ENCODE data around the gene SSH2. TPM values are rescaled to one million over a fixed set of nuclear protein-coding genes. Genes with fewer than 3 reads are reported as not detected.

SSH2 gene
- total RNA-seq, 1 experiment from 2014 or later, result 22.9 TPM

- Mint-ChIP-seq H3K4me1 (ENCODE audit: low read depth, unreplicated experiment) (peaks cover 24% of the 10 kb centered on the region), H3K27ac (ENCODE audit: unreplicated experiment) (peak overlapping the region; percentile 72), H3K4me3 (ENCODE audit: low read depth, unreplicated experiment) (no peak overlapping the region), H3K36me3 (ENCODE audit: insufficient read depth, unreplicated experiment) (no peaks in the 10 kb centered on the region), H3K27me3 (ENCODE audit: unreplicated experiment) (no peaks in the 10 kb centered on the region), H3K9me3 (ENCODE audit: low read depth, unreplicated experiment) (no peaks in the 10 kb centered on the region)
- intact Hi-C loops (cut with micrococcal nuclease; ENCODE audit: unreplicated experiment), result no loop called here
- DNase-seq, result peak; percentile 8
- BruUV-seq (replicated peaks), result no TSS peak
- TF ChIP-seq CTCF (IDR thresholded peaks at IDR 0.05; ENCODE audit: unreplicated experiment), result no peak
- CTCF ChIA-PET, result interaction anchor here (0.6 to 1.7 kb wide), 7 partner anchors 16 to 113 kb away, joined by 3 to 6 read pairs (median 3); no protein-coding TSS in a partner anchor
Observed at GRCh38 chr17:29664743-29665480, 265.1 kb downstream of the SSH2 start.

GRCh38 chr17:29663155-29663554, 266.9 kb downstream of the SSH2 start:
- CTCF ChIA-PET, result interaction anchor here (1.8 kb wide), 1 partner anchor 46 kb away, joined by 4 read pairs; no protein-coding TSS in a partner anchor
- Mint-ChIP-seq H3K4me3 (ENCODE audit: low read depth, unreplicated experiment) (no peak overlapping the region), H3K27ac (ENCODE audit: unreplicated experiment) (no peak overlapping the region), H3K4me1 (ENCODE audit: low read depth, unreplicated experiment) (peaks cover 24% of the 10 kb centered on the region), H3K9me3 (ENCODE audit: low read depth, unreplicated experiment) (no peaks in the 10 kb centered on the region), H3K36me3 (ENCODE audit: insufficient read depth, unreplicated experiment) (no peaks in the 10 kb centered on the region), H3K27me3 (ENCODE audit: unreplicated experiment) (no peaks in the 10 kb centered on the region)
- no peak for DNase-seq
- BruUV-seq (replicated peaks), result no TSS peak
- intact Hi-C loops (cut with micrococcal nuclease; ENCODE audit: unreplicated experiment), result no loop called here
- TF ChIP-seq CTCF (IDR thresholded peaks at IDR 0.05; ENCODE audit: unreplicated experiment), result no peak

- no peak overlapping the region for H3K4me3 Mint-ChIP-seq (ENCODE audit: low read depth, unreplicated experiment)
- H3K36me3 Mint-ChIP-seq (ENCODE audit: insufficient read depth, unreplicated experiment), result no peaks in the 10 kb centered on the region
- TF ChIP-seq CTCF (IDR thresholded peaks at IDR 0.05; ENCODE audit: unreplicated experiment), result no peak
- DNase-seq, result no peak
- BruUV-seq (replicated peaks), result no TSS peak
- H3K9me3 Mint-ChIP-seq (ENCODE audit: low read depth, unreplicated experiment), result no peaks in the 10 kb centered on the region
- intact Hi-C loops (cut with micrococcal nuclease; ENCODE audit: unreplicated experiment), result no loop called here
- H3K27me3 Mint-ChIP-seq (ENCODE audit: unreplicated experiment), result no peaks in the 10 kb centered on the region
- CTCF ChIA-PET, result no interaction called here
- peaks cover 24% of the 10 kb centered on the region for H3K4me1 Mint-ChIP-seq (ENCODE audit: low read depth, unreplicated experiment)
- H3K27ac Mint-ChIP-seq (ENCODE audit: unreplicated experiment), result no peak overlapping the region
Observed at GRCh38 chr17:29661213-29661612, 268.8 kb downstream of the SSH2 start.

GRCh38 chr17:29659155-29659554, 270.9 kb downstream of the SSH2 start:
- H3K36me3 Mint-ChIP-seq (ENCODE audit: insufficient read depth, unreplicated experiment), result no peaks in the 10 kb centered on the region
- no peak overlapping the region for H3K27ac Mint-ChIP-seq (ENCODE audit: unreplicated experiment)
- H3K4me1 Mint-ChIP-seq (ENCODE audit: low read depth, unreplicated experiment), result peaks cover 9% of the 10 kb centered on the region
- no peaks in the 10 kb centered on the region for H3K27me3 Mint-ChIP-seq (ENCODE audit: unreplicated experiment)
- TF ChIP-seq CTCF (IDR thresholded peaks at IDR 0.05; ENCODE audit: unreplicated experiment), result no peak
- no peaks in the 10 kb centered on the region for H3K9me3 Mint-ChIP-seq (ENCODE audit: low read depth, unreplicated experiment)
- intact Hi-C loops (cut with micrococcal nuclease; ENCODE audit: unreplicated experiment), result no loop called here
- no peak overlapping the region for H3K4me3 Mint-ChIP-seq (ENCODE audit: low read depth, unreplicated experiment)
- no TSS peak for BruUV-seq (replicated peaks)
- CTCF ChIA-PET, result no interaction called here
- DNase-seq, result no peak

Measured in Calu3 (cell line).